Measurements from ENCODE around the gene ANO4. TPM values are rescaled to one million over a fixed set of nuclear protein-coding genes. Genes with fewer than 3 reads are reported as not detected.

The ANO4 gene
- total RNA-seq, 1 donor from 2014 or later, result 0.24 TPM

Other genes starting within 250 kb of the ANO4 start
- 2.7 TPM for gene GAS2L3, start 221.1 kb upstream of the ANO4 start, total RNA-seq

Data from Right ventricle myocardium inferior (tissue), 1 donor.